ENCODE results near the gene TESK2. TPM values are rescaled to one million over a fixed set of nuclear protein-coding genes. Genes with fewer than 3 reads are reported as not detected.
A peak's percentile ranks its signal among the peaks of the same experiment; 100 is the strongest.

The TESK2 gene
- total and polyA plus RNA-seq, 2 of the 13 experiments (the other 11 are each of a cell fraction or from before 2014, with no cell fraction given) = 5.5 to 9.6 TPM

DNA sequence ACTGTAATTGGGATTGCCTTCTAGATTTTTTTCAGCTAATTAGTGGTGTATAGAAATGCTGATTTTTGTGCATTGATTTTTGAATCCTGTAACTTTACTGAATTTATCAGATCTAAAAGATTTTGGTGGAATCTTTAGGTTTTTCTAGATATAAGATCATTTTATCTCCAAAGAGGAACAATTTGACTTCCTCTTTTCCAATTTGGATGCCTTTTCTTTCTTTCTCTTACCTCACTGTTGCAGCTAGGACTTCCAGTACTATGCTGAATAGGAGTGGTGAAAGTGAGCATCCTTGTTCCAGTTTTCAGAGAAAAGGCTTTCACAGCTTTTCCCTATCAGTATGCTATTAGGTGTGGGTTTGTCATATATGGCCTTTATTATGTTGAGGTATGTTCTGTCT lies 53.6 kb downstream of the TESK2 start (continued):
- no peak for TF ChIP-seq ZNF281 (CRISPR knock-in tag; IDR thresholded peaks at IDR 0.05; ENCODE audit: borderline replicate concordance)

GRCh38 chr1:45430490-45430889 lies 60.5 kb downstream of the TESK2 start:
- TF ChIP-seq FOXP1 (IDR thresholded peaks at IDR 0.05) (no peak), FOXP1 (CRISPR knock-in tag; IDR thresholded peaks at IDR 0.05) (peak; percentile 33; the same call in 1 of the 2 replicates), HOXA9 (CRISPR knock-in tag; IDR thresholded peaks at IDR 0.05; ENCODE audit: borderline replicate concordance) (no peak)
- H3K27me3 ChIP-seq (ENCODE audit: control insufficient read depth in 1 of 2, insufficient read depth in 2 of 2, low read length in 2 of 2) = no peaks in the 10 kb centered on the region
- 91% methylated on average over 5 of the region's 5 CpGs for WGBS (ENCODE audit: low lambda C conversion rate)
- no peak overlapping the region for H2AFZ ChIP-seq (ENCODE audit: low read length)
- POLR2A ChIA-PET = no interaction called here
- H3K27ac ChIP-seq (ENCODE audit: extremely low read length, insufficient read depth, low read length) = no peak overlapping the region
- no peak for FAIRE-seq
- CTCF ChIA-PET (ENCODE audit: low intra/inter-chr PET ratio, low total read pairs) = no interaction called here
- in situ Hi-C loops (cut with HindIII; ENCODE audit: extremely low pct_ligation_motif_present, low pct_unique_long_range_greater_than_20kb) = no loop called here
- H3K9ac ChIP-seq (ENCODE audit: insufficient read depth, low read depth, low read length) = no peak overlapping the region
- H3K79me2 ChIP-seq (ENCODE audit: insufficient read depth, low read length) = no peaks in the 10 kb centered on the region
- no peak overlapping the region for H3K4me3 ChIP-seq (replicated peaks in 1 of 3; ENCODE audit: insufficient read depth in 1 of 3, low read depth in 2 of 3, low read length in 3 of 3)
- no peak for DNase-seq (ENCODE audit: low spot score)
- intact Hi-C loops (cut with micrococcal nuclease; ENCODE audit: unreplicated experiment) = no loop called here
- no peak for ATAC-seq
- no peaks in the 10 kb centered on the region for H4K20me1 ChIP-seq (ENCODE audit: insufficient read depth, low read length)
- H3K9me3 ChIP-seq (ENCODE audit: low read length) = no peaks in the 10 kb centered on the region
- H3K4me2 ChIP-seq (ENCODE audit: low read depth, low read length) = no peak overlapping the region
- H3K36me3 ChIP-seq (replicated peaks in 1 of 2; ENCODE audit: control insufficient read depth in 1 of 2, insufficient read depth in 2 of 2, low read length in 2 of 2) = no peaks in the 10 kb centered on the region
- BruUV-seq (replicated peaks) = no TSS peak
- H3K4me1 ChIP-seq (ENCODE audit: insufficient read depth, low read length) = peaks cover 2% of the 10 kb centered on the region; the same call in 1 of the 2 replicates
